ENCODE results near the gene MLLT6.

- TF ChIP-seq YEATS2 (CRISPR knock-in tag; IDR thresholded peaks at IDR 0.05; ENCODE audit: borderline replicate concordance) (no peak), SMC3 (IDR thresholded peaks at IDR 0.05; ENCODE audit: low read length) (no peak), ZNF121 (CRISPR knock-in tag; IDR thresholded peaks at IDR 0.05) (no peak), ATF7 (IDR thresholded peaks at IDR 0.05) (no peak), ATF7 (CRISPR knock-in tag; IDR thresholded peaks at IDR 0.05) (no peak), NBN (conservative IDR thresholded peaks at IDR 0.05) (no peak), POLR2AphosphoS5 (IDR thresholded peaks at IDR 0.05; ENCODE audit: low read depth, low read length) (no peak)
- TF ChIP-seq, protein P1, sequence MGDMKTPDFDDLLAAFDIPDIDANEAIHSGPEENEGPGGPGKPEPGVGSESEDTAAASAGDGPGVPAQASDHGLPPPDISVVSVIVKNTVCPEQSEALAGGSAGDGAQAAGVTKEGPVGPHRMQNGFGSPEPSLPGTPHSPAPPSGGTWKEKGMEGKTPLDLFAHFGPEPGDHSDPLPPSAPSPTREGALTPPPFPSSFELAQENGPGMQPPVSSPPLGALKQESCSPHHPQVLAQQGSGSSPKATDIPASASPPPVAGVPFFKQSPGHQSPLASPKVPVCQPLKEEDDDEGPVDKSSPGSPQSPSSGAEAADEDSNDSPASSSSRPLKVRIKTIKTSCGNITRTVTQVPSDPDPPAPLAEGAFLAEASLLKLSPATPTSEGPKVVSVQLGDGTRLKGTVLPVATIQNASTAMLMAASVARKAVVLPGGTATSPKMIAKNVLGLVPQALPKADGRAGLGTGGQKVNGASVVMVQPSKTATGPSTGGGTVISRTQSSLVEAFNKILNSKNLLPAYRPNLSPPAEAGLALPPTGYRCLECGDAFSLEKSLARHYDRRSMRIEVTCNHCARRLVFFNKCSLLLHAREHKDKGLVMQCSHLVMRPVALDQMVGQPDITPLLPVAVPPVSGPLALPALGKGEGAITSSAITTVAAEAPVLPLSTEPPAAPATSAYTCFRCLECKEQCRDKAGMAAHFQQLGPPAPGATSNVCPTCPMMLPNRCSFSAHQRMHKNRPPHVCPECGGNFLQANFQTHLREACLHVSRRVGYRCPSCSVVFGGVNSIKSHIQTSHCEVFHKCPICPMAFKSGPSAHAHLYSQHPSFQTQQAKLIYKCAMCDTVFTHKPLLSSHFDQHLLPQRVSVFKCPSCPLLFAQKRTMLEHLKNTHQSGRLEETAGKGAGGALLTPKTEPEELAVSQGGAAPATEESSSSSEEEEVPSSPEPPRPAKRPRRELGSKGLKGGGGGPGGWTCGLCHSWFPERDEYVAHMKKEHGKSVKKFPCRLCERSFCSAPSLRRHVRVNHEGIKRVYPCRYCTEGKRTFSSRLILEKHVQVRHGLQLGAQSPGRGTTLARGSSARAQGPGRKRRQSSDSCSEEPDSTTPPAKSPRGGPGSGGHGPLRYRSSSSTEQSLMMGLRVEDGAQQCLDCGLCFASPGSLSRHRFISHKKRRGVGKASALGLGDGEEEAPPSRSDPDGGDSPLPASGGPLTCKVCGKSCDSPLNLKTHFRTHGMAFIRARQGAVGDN (CRISPR knock-in tag; IDR thresholded peaks at IDR 0.05): no peak
- TF ChIP-seq, protein P2, sequence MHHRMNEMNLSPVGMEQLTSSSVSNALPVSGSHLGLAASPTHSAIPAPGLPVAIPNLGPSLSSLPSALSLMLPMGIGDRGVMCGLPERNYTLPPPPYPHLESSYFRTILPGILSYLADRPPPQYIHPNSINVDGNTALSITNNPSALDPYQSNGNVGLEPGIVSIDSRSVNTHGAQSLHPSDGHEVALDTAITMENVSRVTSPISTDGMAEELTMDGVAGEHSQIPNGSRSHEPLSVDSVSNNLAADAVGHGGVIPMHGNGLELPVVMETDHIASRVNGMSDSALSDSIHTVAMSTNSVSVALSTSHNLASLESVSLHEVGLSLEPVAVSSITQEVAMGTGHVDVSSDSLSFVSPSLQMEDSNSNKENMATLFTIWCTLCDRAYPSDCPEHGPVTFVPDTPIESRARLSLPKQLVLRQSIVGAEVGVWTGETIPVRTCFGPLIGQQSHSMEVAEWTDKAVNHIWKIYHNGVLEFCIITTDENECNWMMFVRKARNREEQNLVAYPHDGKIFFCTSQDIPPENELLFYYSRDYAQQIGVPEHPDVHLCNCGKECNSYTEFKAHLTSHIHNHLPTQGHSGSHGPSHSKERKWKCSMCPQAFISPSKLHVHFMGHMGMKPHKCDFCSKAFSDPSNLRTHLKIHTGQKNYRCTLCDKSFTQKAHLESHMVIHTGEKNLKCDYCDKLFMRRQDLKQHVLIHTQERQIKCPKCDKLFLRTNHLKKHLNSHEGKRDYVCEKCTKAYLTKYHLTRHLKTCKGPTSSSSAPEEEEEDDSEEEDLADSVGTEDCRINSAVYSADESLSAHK (CRISPR knock-in tag; IDR thresholded peaks at IDR 0.05; ENCODE audit: borderline replicate concordance): no peak
Measured at GRCh38 chr17:38741461-38741860, 36.4 kb downstream of the MLLT6 start.

Measured in HepG2 (cell line).